Endometrial microvascular endothelial cells (primary cell): ENCODE data around the gene APOBEC3G. TPM values are rescaled to one million over a fixed set of nuclear protein-coding genes. Genes with fewer than 3 reads are reported as not detected.

Source experiments
- in situ Hi-C: cut with HindIII; loops from 2 replicates; pipeline ENCODE4 v1.10.0; 2017; ENCODE audit warnings: low sequenced_read_pairs, low pct_unique_long_range_greater_than_20kb; ENCODE audit errors: inconsistent ontology term
- total RNA-seq: library from RNA; depleted of rRNA; stranded (reverse); fragments of >200 nt; gene quantifications from one replicate; pipeline ENCODE4 v1.2.3, GENCODE V29; 2015; ENCODE audit errors: inconsistent ontology term

APOBEC3G gene
- total RNA-seq, 1 donor from 2014 or later: 8.1 TPM

- in situ Hi-C loops: no loop called here
Measured at GRCh38 chr22:39135092-39135896, 58.2 kb downstream of the APOBEC3G start.

GRCh38 chr22:39136317-39136716 lies 59.2 kb downstream of the APOBEC3G start:
- in situ Hi-C loops: no loop called here

Other genes starting within 250 kb of the APOBEC3G start
- gene NPTXR, start 233.2 kb upstream of the APOBEC3G start, total RNA-seq: under 0.01 TPM
- 51.8 TPM for gene CBX6, start 205.1 kb upstream of the APOBEC3G start, total RNA-seq
- gene APOBEC3A, start 119.7 kb upstream of the APOBEC3G start, total RNA-seq: not detected
- gene APOBEC3B, start 94.9 kb upstream of the APOBEC3G start, total RNA-seq: 15.1 TPM
- gene APOBEC3C, start 63.0 kb upstream of the APOBEC3G start, total RNA-seq: 20.4 TPM
- 4.9 TPM for gene APOBEC3D, start 56.1 kb upstream of the APOBEC3G start, total RNA-seq
- 9.4 TPM for gene APOBEC3F, start 36.4 kb upstream of the APOBEC3G start, total RNA-seq
- 1.0 TPM for gene APOBEC3H, start 20.0 kb downstream of the APOBEC3G start, total RNA-seq
- 2.2 TPM for gene CBX7, start 75.4 kb downstream of the APOBEC3G start, total RNA-seq
- 64.7 TPM for gene PDGFB, start 167.7 kb downstream of the APOBEC3G start, total RNA-seq
- gene RPL3, start 242.3 kb downstream of the APOBEC3G start, total RNA-seq: 1,837 TPM